ENCODE results near the gene NDUFB10.
A peak's percentile ranks its signal among the peaks of the same experiment; 100 is the strongest.

Gene NDUFB10

GRCh38 chr16:1989209-1990100 lies 30.1 kb downstream of the NDUFB10 start, which contains the start of gene SYNGR3:
TSS of gene SYNGR3 (plus strand) at chr16:1989970. CDS start at chr16:1990103, 133 bp downstream.
- WGBS = 23% methylated on average over 33 of the region's 67 CpGs

GRCh38 chr16:1990101-1990350 lies 30.7 kb downstream of the NDUFB10 start:
- no peak overlapping the region for H4K91ac ChIP-seq (ENCODE audit: low read length)
- H3K4me3 ChIP-seq (ENCODE audit: insufficient read depth in 1 of 2, low read depth in 1 of 2, low read length in 2 of 2) = peak overlapping the region in 1 of 2 experiments; percentile 31
- no peak overlapping the region for H2BK12ac ChIP-seq (ENCODE audit: low read length in 2 of 2)
- H3K4ac ChIP-seq (ENCODE audit: low read depth in 1 of 2, low read length in 2 of 2) = no peak overlapping the region
- H3K23ac ChIP-seq (ENCODE audit: low read length in 2 of 2) = no peak overlapping the region
- peaks cover 18 to 32% of the 10 kb centered on the region in 2 experiments for H3K36me3 ChIP-seq (ENCODE audit: control insufficient read depth in 1 of 2, insufficient read depth in 2 of 2, low read depth in 1 of 2, low read length in 2 of 2)
- no peak overlapping the region for H4K8ac ChIP-seq (ENCODE audit: low read length)
- DNase-seq = no peak
- no peak overlapping the region for H2AFZ ChIP-seq (ENCODE audit: low read depth, low read length)
- H2BK15ac ChIP-seq (ENCODE audit: low read depth, poor library complexity, severe bottlenecking) = no peak overlapping the region
- peaks cover 27 to 34% of the 10 kb centered on the region in 2 experiments for H3K27me3 ChIP-seq (ENCODE audit: control insufficient read depth in 1 of 2, insufficient read depth in 1 of 2, low read length in 2 of 2)
- no peak overlapping the region for H2AK5ac ChIP-seq (ENCODE audit: low read length, severe bottlenecking)
- no peaks in the 10 kb centered on the region for H3K9me3 ChIP-seq (ENCODE audit: control insufficient read depth, low read length)
- H3K4me2 ChIP-seq (ENCODE audit: low read length, poor library complexity, severe bottlenecking) = peak overlapping the region; percentile 63
- peaks cover 20% of the 10 kb centered on the region for H3K79me1 ChIP-seq (replicated peaks; ENCODE audit: low read length, poor library complexity, severe bottlenecking)
- WGBS = no CpG with 5 or more reads among the region's 25 CpGs
- peaks cover 47% of the 10 kb centered on the region for H3K4me1 ChIP-seq (ENCODE audit: control insufficient read depth, insufficient read depth, low read depth, low read length)
- H2BK5ac ChIP-seq (ENCODE audit: low read depth, low read length, poor library complexity, severe bottlenecking) = no peak overlapping the region
- no peak overlapping the region for H3K14ac ChIP-seq (ENCODE audit: low read length in 2 of 2)
- H3K27ac ChIP-seq (ENCODE audit: low read length, poor library complexity, severe bottlenecking) = no peak overlapping the region
- H2BK120ac ChIP-seq (ENCODE audit: low read depth, low read length) = no peak overlapping the region
- no peak overlapping the region for H3K9ac ChIP-seq (ENCODE audit: low read length)
- H3K18ac ChIP-seq (ENCODE audit: low read depth in 1 of 2, low read length in 2 of 2) = no peak overlapping the region

More at GRCh38 chr16:1989209-1990100, 30.1 kb downstream of the NDUFB10 start, which contains the start of gene SYNGR3:
- no peak for DNase-seq
- Histone ChIP-seq H2AK5ac (ENCODE audit: low read length, severe bottlenecking) (no peak within 1 kb of the TSS), H3K36me3 (ENCODE audit: control insufficient read depth in 1 of 2, insufficient read depth in 2 of 2, low read depth in 1 of 2, low read length in 2 of 2) (peaks cover 18 to 32% of the 10 kb centered on the region in 2 experiments), H3K27me3 (ENCODE audit: control insufficient read depth in 1 of 2, insufficient read depth in 1 of 2, low read length in 2 of 2) (peaks cover 27 to 34% of the 10 kb centered on the region in 2 experiments), H2AFZ (ENCODE audit: low read depth, low read length) (no peak within 1 kb of the TSS), H2BK5ac (ENCODE audit: low read depth, low read length, poor library complexity, severe bottlenecking) (no peak within 1 kb of the TSS), H3K9ac (ENCODE audit: low read length) (no peak within 1 kb of the TSS), H3K79me1 (replicated peaks; ENCODE audit: low read length, poor library complexity, severe bottlenecking) (peaks cover 20% of the 10 kb centered on the region), H3K18ac (ENCODE audit: low read depth in 1 of 2, low read length in 2 of 2) (no peak within 1 kb of the TSS), H2BK120ac (ENCODE audit: low read depth, low read length) (no peak within 1 kb of the TSS), H2BK12ac (ENCODE audit: low read length in 2 of 2) (peak within 1 kb of the TSS in 1 of 2 experiments; percentile 45), H3K4me3 (ENCODE audit: insufficient read depth in 1 of 2, low read depth in 1 of 2, low read length in 2 of 2) (peak within 1 kb of the TSS in 1 of 2 experiments; percentile 31), H3K23ac (ENCODE audit: low read length in 2 of 2) (peak within 1 kb of the TSS in 1 of 2 experiments; percentile 56), H3K14ac (ENCODE audit: low read length in 2 of 2) (no peak within 1 kb of the TSS), H3K27ac (ENCODE audit: low read length, poor library complexity, severe bottlenecking) (no peak within 1 kb of the TSS), H3K4me1 (ENCODE audit: control insufficient read depth, insufficient read depth, low read depth, low read length) (peaks cover 49% of the 10 kb centered on the region), H3K4me2 (ENCODE audit: low read length, poor library complexity, severe bottlenecking) (peak within 1 kb of the TSS; percentile 63), H2BK15ac (ENCODE audit: low read depth, poor library complexity, severe bottlenecking) (no peak within 1 kb of the TSS), H3K9me3 (ENCODE audit: control insufficient read depth, low read length) (no peaks in the 10 kb centered on the region), H3K4ac (ENCODE audit: low read depth in 1 of 2, low read length in 2 of 2) (no peak within 1 kb of the TSS), H4K91ac (ENCODE audit: low read length) (peak within 1 kb of the TSS; percentile 22), H4K8ac (ENCODE audit: low read length) (no peak within 1 kb of the TSS)

GRCh38 chr16:1990351-1991134 lies 31.2 kb downstream of the NDUFB10 start:
- H3K23ac ChIP-seq (ENCODE audit: low read length in 2 of 2) = peak overlapping the region in 1 of 2 experiments; percentile 56
- peaks cover 41% of the 10 kb centered on the region for H3K4me1 ChIP-seq (ENCODE audit: control insufficient read depth, insufficient read depth, low read depth, low read length)
- no peak overlapping the region for H2AFZ ChIP-seq (ENCODE audit: low read depth, low read length)
- peak overlapping the region in 1 of 2 experiments; percentile 15 for H3K4me3 ChIP-seq (ENCODE audit: insufficient read depth in 1 of 2, low read depth in 1 of 2, low read length in 2 of 2)
- peaks cover 27 to 34% of the 10 kb centered on the region in 2 experiments for H3K27me3 ChIP-seq (ENCODE audit: control insufficient read depth in 1 of 2, insufficient read depth in 1 of 2, low read length in 2 of 2)
- H3K79me1 ChIP-seq (replicated peaks; ENCODE audit: low read length, poor library complexity, severe bottlenecking) = peaks cover 14% of the 10 kb centered on the region
- no peak overlapping the region for H4K8ac ChIP-seq (ENCODE audit: low read length)
- H3K18ac ChIP-seq (ENCODE audit: low read depth in 1 of 2, low read length in 2 of 2) = no peak overlapping the region
- H3K4ac ChIP-seq (ENCODE audit: low read depth in 1 of 2, low read length in 2 of 2) = no peak overlapping the region
- no peak overlapping the region for H2BK120ac ChIP-seq (ENCODE audit: low read depth, low read length)
- no peak overlapping the region for H2AK5ac ChIP-seq (ENCODE audit: low read length, severe bottlenecking)
- H4K91ac ChIP-seq (ENCODE audit: low read length) = peak overlapping the region; percentile 22
- no peak overlapping the region for H3K9ac ChIP-seq (ENCODE audit: low read length)
- no peak overlapping the region for H2BK5ac ChIP-seq (ENCODE audit: low read depth, low read length, poor library complexity, severe bottlenecking)
- H2BK15ac ChIP-seq (ENCODE audit: low read depth, poor library complexity, severe bottlenecking) = no peak overlapping the region
- peak overlapping the region; percentile 63 for H3K4me2 ChIP-seq (ENCODE audit: low read length, poor library complexity, severe bottlenecking)
- DNase-seq = no peak
- H3K14ac ChIP-seq (ENCODE audit: low read length in 2 of 2) = no peak overlapping the region
- H2BK12ac ChIP-seq (ENCODE audit: low read length in 2 of 2) = peak overlapping the region in 1 of 2 experiments; percentile 45
- no peaks in the 10 kb centered on the region for H3K9me3 ChIP-seq (ENCODE audit: control insufficient read depth, low read length)
- 6% methylated on average over 26 of the region's 50 CpGs for WGBS
- peaks cover 22 to 29% of the 10 kb centered on the region in 2 experiments for H3K36me3 ChIP-seq (ENCODE audit: control insufficient read depth in 1 of 2, insufficient read depth in 2 of 2, low read depth in 1 of 2, low read length in 2 of 2)
- no peak overlapping the region for H3K27ac ChIP-seq (ENCODE audit: low read length, poor library complexity, severe bottlenecking)

- H3K18ac ChIP-seq (ENCODE audit: low read depth in 1 of 2, low read length in 2 of 2) = no peak overlapping the region
- H3K27me3 ChIP-seq (ENCODE audit: control insufficient read depth in 1 of 2, insufficient read depth in 1 of 2, low read length in 2 of 2) = peaks cover 27 to 34% of the 10 kb centered on the region in 2 experiments
- H3K4ac ChIP-seq (ENCODE audit: low read depth in 1 of 2, low read length in 2 of 2) = no peak overlapping the region
- no peak overlapping the region for H3K9ac ChIP-seq (ENCODE audit: low read length)
- H4K8ac ChIP-seq (ENCODE audit: low read length) = no peak overlapping the region
- H3K4me1 ChIP-seq (ENCODE audit: control insufficient read depth, insufficient read depth, low read depth, low read length) = peaks cover 39% of the 10 kb centered on the region
- H3K23ac ChIP-seq (ENCODE audit: low read length in 2 of 2) = no peak overlapping the region
- H3K36me3 ChIP-seq (ENCODE audit: control insufficient read depth in 1 of 2, insufficient read depth in 2 of 2, low read depth in 1 of 2, low read length in 2 of 2) = peaks cover 20 to 23% of the 10 kb centered on the region in 2 experiments
- peak overlapping the region; percentile 22 for H4K91ac ChIP-seq (ENCODE audit: low read length)
- no peak for DNase-seq
- H3K9me3 ChIP-seq (ENCODE audit: control insufficient read depth, low read length) = no peaks in the 10 kb centered on the region
- no peak overlapping the region for H2AK5ac ChIP-seq (ENCODE audit: low read length, severe bottlenecking)
- no peak overlapping the region for H3K4me2 ChIP-seq (ENCODE audit: low read length, poor library complexity, severe bottlenecking)
- peaks cover 8% of the 10 kb centered on the region for H3K79me1 ChIP-seq (replicated peaks; ENCODE audit: low read length, poor library complexity, severe bottlenecking)
- no peak overlapping the region for H3K14ac ChIP-seq (ENCODE audit: low read length in 2 of 2)
- H2AFZ ChIP-seq (ENCODE audit: low read depth, low read length) = no peak overlapping the region
- H3K27ac ChIP-seq (ENCODE audit: low read length, poor library complexity, severe bottlenecking) = no peak overlapping the region
- no peak overlapping the region for H2BK120ac ChIP-seq (ENCODE audit: low read depth, low read length)
- 19% methylated on average over 18 of the region's 18 CpGs for WGBS
- H2BK15ac ChIP-seq (ENCODE audit: low read depth, poor library complexity, severe bottlenecking) = no peak overlapping the region
- H2BK5ac ChIP-seq (ENCODE audit: low read depth, low read length, poor library complexity, severe bottlenecking) = no peak overlapping the region
- H3K4me3 ChIP-seq (ENCODE audit: insufficient read depth in 1 of 2, low read depth in 1 of 2, low read length in 2 of 2) = peak overlapping the region in 1 of 2 experiments; percentile 14
- no peak overlapping the region for H2BK12ac ChIP-seq (ENCODE audit: low read length in 2 of 2)
Measured at GRCh38 chr16:1991135-1991551, 31.8 kb downstream of the NDUFB10 start.
